SW 1271 (cell line): ENCODE results near the gene RSBN1.
"Not testable (repeated sequence)": the region's sequence is repeated elsewhere in the genome, so short reads cannot be mapped to it uniquely, and the experiment has no call there.

Experiments
- DNase-seq, 2 experiments: peaks; one replicate each; lab custom pipeline; 2025; lab: John Stamatoyannopoulos, UW

RSBN1 gene

DNA sequence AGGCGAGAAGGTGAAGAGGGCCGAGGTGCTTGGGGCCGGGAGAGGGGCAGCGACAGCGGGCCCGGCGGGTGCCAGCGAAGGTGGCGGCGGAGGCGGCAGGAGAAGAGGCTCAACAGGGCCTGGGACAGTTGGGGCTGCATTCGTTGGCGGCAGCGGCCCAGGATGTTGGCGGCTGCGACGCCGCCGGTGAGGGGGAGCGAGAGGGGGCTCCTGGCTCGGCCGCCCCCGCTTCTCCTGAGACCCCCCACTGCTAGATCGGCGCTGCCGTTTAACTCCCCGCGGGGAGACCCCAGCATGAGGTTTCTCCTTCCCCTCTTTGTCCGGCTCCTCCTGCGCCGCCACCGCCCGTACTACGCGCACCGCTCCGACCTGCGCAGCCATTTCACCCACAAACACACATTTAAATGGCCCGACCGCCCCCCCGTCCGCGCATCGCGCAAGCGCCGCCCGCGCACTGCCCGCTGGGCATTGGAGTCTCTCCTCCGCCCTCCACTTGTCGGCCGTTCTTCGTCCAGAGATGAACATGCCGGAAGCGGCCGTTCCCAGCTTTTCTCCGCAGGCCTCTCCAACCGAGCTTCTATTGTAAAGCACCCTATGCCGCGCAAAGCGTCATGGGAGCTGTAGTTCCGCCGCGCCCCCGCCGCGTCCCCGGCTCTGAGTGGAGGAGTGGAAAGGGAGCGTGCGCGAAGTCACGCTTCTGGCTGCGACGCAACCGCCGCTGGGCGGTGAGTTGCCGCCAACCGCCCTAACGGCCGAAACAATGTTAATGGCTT, at the start of gene RSBN1:
Gene RSBN1 (minus strand): TSS at position 589 of the 773 bp plus-strand sequence. CDS start 64 bp downstream, at position 525.
- DNase-seq: peak; percentile 100

DNA sequence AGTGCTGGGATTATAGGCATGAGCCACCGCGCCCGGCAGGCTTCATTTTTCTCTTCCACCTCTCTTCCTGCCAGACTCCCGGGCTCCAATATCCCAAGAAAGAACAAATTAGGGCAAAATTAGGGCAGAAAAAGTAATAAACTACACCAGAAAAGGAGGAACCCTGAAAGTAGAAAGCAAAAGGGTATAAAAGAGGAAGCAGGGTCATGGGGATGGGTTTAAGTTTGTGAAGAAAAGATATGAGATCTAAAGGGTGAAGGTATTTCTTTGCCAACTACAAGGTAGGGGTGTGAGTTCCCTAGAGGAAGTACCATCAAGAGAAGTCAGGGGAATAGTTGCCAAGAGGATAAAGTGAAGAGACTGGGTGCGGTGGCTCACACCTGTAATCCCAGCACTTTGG, 49.4 kb upstream of the RSBN1 start:
- DNase-seq: no peak

DNA sequence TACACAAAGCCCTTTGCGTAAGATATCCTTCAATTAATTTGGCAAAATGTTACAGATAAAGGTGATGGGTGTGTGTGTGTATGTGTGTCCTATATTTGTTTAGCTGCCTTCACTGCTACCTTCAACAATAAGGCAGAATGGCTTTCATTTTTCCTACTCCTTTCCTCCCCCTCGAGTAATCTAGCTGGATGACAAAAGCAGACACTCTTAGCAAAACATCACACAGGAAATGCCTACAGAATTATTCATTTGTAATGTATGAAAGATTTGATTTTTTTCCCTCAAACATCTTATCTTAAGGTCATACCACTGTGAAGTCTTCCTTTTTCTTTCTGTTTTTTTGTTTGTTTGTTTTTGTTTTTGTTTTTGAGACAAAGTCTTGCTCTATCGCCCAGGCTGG, 48.6 kb upstream of the RSBN1 start:
- DNase-seq: peak; percentile 47 to 80

DNA sequence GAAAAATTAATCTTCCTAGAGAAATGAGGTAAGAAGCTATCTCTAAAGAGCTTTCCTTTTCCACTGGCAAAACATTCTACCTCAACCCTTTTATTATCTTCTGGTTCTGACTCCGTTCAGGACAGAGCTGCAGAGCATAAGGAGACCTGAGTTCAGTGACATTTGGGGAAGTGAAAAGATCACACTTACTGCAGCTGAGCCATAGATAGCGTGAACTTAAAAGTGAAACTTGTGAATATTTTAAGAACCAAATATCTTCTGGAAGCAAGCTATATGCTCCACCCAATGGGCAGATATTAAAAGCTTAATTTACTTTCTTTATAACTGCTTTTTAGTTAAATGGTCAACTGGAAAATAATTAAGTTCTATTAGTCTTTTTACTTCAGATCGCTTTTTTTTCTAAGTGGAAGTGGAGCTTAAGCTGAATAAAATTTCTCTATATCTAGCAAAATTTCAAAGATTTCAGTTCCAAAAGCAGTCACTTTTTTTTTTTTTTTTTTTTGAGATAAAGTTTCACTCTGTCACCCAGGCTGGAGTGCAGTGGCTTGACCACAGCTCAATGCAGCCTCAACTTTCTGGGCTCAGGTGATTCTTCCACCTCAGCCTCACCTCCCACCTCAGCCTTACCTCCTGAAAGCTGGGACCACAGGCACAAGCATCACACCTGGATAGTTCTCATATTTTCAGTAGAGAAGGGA, 47.4 kb upstream of the RSBN1 start:
- DNase-seq: no peak

GRCh38 chr1:113858982-113859381, 46.7 kb upstream of the RSBN1 start:
- DNase-seq: no peak

DNA sequence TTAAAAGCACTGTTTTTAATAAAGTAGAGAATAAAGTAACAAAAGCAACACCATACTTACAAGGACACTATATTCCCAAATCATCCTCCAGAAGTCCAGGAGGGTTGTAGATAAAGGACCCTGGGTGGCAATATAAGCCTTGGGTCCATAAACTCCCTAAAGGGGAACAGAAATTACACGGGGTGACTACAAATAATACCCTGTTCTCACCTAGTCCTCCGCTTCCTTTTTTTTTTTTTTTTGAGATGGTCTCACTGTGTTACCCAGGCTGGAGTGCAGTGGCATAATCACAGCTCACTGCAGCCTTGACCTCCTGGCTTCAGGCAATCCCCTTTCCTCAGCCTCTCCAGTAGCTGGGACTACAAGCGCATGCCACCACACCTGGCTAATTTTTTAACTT, 46.1 kb upstream of the RSBN1 start:
- DNase-seq: no peak

DNA sequence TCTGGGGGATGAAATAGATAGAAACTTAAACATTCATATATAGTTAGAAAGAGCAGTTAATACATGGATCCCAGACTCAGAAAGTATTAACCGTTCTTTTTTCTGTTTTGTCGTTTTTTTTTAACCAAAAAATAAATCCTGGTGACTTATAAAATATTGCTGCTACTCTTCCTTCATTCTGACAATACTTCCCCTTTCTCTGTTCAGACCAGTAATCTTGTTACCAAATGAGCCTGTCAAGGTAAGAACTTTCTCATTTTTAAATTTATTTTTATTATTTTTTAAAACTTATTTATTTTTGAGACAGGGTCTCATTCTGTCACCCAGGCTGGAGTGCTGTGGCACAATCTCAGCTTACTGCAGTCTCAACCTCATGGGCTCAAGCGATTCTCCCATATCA, 45.5 kb upstream of the RSBN1 start:
- no peak for DNase-seq

DNA sequence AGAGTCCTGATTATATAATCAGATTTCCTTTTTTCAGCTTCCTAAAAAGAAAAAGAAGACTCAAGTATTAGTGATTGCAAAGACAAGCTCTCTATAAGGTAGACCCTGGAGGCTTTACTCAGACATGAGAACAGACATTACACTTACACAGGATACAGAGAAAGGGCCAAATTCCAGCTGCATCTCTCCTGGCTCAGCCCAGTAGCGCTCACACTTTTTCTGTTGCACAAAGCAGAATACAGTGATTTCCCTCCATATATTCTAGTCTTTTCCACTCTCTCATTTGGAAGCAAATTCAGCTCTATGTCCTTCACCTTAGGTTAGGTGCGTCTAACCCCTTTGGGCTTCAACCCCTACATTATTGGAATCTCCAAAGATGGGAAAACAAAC, 44.1 kb upstream of the RSBN1 start:
- no peak for DNase-seq

- DNase-seq: no peak
These were observed 43.5 kb upstream of the RSBN1 start for GRCh38 chr1:113855630-113856400.

- DNase-seq: no peak
These were observed 42.0 kb upstream of the RSBN1 start for GRCh38 chr1:113854234-113854633.

- not testable (repeated sequence) for DNase-seq
These were observed 40.4 kb upstream of the RSBN1 start for GRCh38 chr1:113852694-113853093.

DNA sequence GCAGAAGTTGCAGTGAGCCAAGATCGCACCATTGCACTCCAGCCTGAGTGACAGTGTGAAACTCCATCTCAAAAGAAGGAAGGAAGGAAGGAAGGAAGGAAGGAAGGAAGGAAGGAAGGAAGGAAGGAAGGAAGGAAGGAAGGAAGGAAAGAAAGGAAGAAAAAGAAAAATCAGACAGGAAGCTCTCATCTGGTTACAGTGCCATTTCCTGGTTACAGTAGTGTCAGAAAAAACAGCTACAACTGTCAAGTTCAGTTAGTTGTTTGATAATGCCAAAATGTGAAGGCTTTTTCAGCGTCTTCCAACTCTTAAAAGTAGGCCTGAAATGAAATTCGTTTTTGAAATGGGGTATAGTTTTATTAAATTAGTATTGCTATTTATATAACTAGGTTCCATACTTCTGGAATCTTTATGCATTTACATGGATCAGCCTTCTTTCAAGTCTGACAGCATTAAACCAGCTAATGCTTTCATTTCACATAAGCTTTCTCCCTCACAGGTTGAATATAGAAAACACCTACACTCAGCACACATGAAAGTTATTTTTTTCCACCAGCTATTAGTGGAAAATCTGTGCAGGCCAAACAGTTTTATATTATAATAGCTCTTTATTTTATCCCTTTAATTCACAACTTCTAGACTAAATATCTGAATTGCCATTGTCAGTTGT, 38.0 kb upstream of the RSBN1 start:
- no peak for DNase-seq

DNA sequence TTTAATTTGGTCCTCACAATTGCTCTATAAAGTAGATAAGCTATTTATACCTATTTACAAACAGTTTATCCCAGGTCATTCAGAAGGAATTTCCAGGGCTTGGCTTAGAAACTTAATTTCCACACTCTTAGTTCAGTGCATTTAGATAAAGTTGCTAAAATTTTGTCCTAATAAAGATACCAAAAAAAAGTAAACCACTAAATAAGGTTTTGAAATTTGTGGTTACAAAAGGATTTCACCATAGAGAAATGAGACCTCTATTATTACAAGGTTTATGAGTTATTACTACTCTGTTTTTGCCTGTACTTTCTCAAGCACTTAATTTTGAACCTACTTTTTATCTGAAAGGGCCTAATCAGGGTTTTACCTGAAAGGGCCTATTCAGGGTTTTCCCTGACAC, 36.8 kb upstream of the RSBN1 start:
- no peak for DNase-seq

DNA sequence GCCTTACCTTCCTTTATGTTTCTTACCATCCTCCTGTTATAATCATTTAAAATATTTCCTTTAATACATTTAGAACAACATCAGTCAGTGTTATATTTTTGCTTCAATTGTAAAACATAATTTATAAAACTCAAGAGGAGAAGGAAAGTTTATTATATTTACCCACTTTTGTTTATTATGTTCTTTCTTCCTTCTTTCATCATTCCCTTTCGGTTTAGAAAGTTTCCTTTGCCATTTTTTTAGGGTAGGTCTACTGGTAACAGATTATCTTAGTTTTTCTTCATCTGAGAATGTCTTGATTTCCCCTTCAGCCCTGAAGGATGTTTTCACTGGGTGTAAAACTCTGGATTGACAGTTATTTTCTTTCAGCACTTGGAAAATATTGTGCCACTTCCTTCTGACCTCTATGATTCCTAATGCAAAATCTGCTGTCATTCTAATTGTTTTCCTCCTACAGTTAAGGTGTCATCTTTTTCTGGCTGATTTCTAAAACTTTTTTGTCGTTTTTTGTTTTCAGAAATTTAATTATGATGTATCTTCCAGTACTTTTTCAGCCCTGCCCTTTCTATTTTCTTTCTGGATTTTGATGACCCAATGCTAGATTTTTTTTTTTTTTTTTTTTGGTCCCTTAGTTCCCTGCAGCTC, 34.2 kb upstream of the RSBN1 start:
- no peak for DNase-seq

DNA sequence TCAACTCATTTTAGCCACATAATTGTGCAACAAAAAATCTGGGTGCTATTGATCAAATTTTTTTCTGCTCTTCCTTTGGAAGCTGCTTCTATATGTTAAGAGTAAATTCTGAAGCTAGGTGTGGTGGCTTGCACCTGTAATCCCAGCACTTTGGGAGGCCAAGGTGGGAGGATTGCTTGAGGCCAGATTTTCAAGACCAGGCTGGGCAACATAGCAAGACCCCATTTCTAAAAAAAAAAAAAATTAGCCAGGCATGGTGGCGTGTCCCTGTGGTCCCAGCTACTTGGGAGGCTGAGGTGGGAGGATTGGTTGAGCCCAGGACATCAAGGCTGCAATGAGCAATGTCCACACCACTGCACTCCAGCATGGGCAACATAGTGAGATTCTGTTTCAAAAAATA, 24.3 kb upstream of the RSBN1 start:
- no peak for DNase-seq

DNA sequence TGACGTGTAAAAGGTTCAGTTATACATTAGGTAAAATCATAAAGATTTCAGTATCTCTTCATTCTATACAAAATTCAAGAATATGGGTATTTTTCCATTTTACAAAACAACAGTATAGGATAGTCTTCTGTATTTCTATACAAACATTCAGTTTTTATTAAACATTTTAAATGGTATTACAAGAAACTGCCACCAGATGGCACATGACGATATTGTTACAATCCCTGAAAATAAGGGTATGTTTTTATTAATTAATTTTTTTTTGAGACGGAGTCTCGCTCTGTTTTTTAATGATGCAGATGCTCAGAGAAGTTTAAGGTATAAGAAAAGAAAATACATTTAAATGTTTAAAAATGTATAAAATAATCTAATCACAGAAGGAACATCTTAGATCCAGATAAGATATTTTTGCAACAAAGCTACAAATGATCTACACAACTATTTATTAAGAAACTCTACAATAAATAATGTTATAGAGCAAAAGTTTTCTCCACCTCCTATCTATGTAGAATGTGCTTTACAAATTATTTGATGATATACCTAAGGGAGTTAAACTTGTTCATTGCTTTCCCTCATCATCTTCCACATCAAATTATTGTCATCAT, 23.5 kb upstream of the RSBN1 start:
- peak in 1 of 2 experiments; percentile 73 for DNase-seq

DNA sequence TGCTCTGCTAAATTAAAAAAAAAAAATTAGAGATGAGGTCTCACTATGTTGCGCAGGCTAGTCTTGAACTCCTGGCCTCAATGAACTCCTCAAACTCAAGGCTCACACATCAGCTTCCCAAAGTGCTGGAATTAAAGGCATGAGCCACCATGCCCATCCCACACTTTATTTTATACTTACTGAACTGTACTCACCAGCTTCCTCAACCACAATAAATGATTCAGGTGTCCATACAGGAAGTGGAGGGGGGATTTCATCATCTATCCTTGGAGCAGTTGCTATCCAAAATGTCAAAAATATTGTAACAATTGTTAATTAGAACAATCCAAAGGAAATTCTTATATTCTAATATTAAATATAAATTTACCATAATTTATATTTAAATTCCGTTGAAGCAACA, 22.4 kb upstream of the RSBN1 start:
- no peak for DNase-seq

GRCh38 chr1:113830039-113830438, 17.8 kb upstream of the RSBN1 start:
- DNase-seq: no peak

DNA sequence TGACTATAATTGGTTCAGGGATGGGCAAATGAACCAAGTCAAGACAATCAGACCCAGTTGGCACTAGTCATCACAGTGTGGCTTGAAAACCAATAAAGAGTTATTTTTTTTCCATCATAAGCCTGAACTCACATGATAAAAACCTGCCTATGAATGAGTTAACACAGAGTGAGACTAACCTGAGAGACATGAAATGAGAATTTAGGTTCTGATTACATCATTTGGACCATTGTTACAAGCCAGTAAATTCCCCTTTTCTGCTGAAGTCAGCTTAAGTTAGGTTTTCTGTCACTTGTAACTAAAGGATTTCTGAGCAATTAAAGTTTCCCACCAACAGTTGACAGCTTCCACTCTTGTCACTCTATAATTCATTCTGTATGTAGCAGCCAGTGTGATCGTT, 9.6 kb upstream of the RSBN1 start:
- DNase-seq: no peak

- no peak for DNase-seq
These were observed 6.3 kb upstream of the RSBN1 start for GRCh38 chr1:113818578-113818977.

- DNase-seq: no peak
These were observed 942 bp upstream of the RSBN1 start for GRCh38 chr1:113813218-113813617.
